ENCODE data around the gene RPL35. TPM values are rescaled to one million over a fixed set of nuclear protein-coding genes. Genes with fewer than 3 reads are reported as not detected.

Gene RPL35
- total and polyA plus RNA-seq, 2 donors (not counting 1 experiment from before 2014, with no cell fraction given) = 1,593 to 1,957 TPM

GRCh38 chr9:124860582-124861341, 995 bp downstream of the RPL35 start:
- Histone ChIP-seq H3K4me1 (ENCODE audit: control insufficient read depth, extremely low read depth, insufficient read depth, low read length) (peaks cover 3% of the 10 kb centered on the region), H3K9ac (ENCODE audit: insufficient read depth, low read length) (peak overlapping the region; percentile 98), H3K27me3 (ENCODE audit: control insufficient read depth, insufficient read depth, low read length) (no peaks in the 10 kb centered on the region), H2AFZ (ENCODE audit: low read length) (no peak overlapping the region), H3K4me3 (replicated peaks in 1 of 4; ENCODE audit: control extremely low read depth in 1 of 4, insufficient read depth in 1 of 4, low read depth in 3 of 4, low read length in 4 of 4) (peak overlapping the region; percentile 87 to 99 (median 96)), H3K4me2 (ENCODE audit: extremely low read depth, insufficient read depth, low read length) (peak overlapping the region; percentile 88), H4K20me1 (ENCODE audit: control insufficient read depth, extremely low read depth, insufficient read depth, low read length) (peaks cover 4% of the 10 kb centered on the region), H3K79me2 (ENCODE audit: control insufficient read depth, insufficient read depth, low read length) (peaks cover 36% of the 10 kb centered on the region), H3K36me3 (ENCODE audit: control insufficient read depth, insufficient read depth, low read length) (peaks cover 36% of the 10 kb centered on the region), H3K27ac (ENCODE audit: insufficient read depth, low read length) (peak overlapping the region; percentile 93), H3K9me3 (ENCODE audit: control insufficient read depth, insufficient read depth, low read depth, low read length) (no peaks in the 10 kb centered on the region)
- no peak for DNase-seq (ENCODE audit: low read depth in 2 of 2)
- TF ChIP-seq EZH2 (IDR thresholded peaks at IDR 0.05; ENCODE audit: low read length, missing control alignments) = no peak
- TF ChIP-seq CTCF (conservative IDR thresholded peaks at IDR 0.05 in 1 of 2, IDR thresholded peaks at IDR 0.05 in 1 of 2; ENCODE audit: low read depth in 1 of 2, low read length in 2 of 2) = no peak

- no peak for DNase-seq (ENCODE audit: low read depth in 2 of 2)
- H4K20me1 ChIP-seq (ENCODE audit: control insufficient read depth, extremely low read depth, insufficient read depth, low read length) = peaks cover 4% of the 10 kb centered on the region
- peak overlapping the region; percentile 93 for H3K27ac ChIP-seq (ENCODE audit: insufficient read depth, low read length)
- peaks cover 36% of the 10 kb centered on the region for H3K79me2 ChIP-seq (ENCODE audit: control insufficient read depth, insufficient read depth, low read length)
- no peaks in the 10 kb centered on the region for H3K9me3 ChIP-seq (ENCODE audit: control insufficient read depth, insufficient read depth, low read depth, low read length)
- peak overlapping the region; percentile 88 for H3K4me2 ChIP-seq (ENCODE audit: extremely low read depth, insufficient read depth, low read length)
- H2AFZ ChIP-seq (ENCODE audit: low read length) = no peak overlapping the region
- peak overlapping the region; percentile 98 for H3K9ac ChIP-seq (ENCODE audit: insufficient read depth, low read length)
- peaks cover 36% of the 10 kb centered on the region for H3K36me3 ChIP-seq (ENCODE audit: control insufficient read depth, insufficient read depth, low read length)
- H3K4me1 ChIP-seq (ENCODE audit: control insufficient read depth, extremely low read depth, insufficient read depth, low read length) = peaks cover 3% of the 10 kb centered on the region
- no peak for TF ChIP-seq CTCF (conservative IDR thresholded peaks at IDR 0.05 in 1 of 2, IDR thresholded peaks at IDR 0.05 in 1 of 2; ENCODE audit: low read depth in 1 of 2, low read length in 2 of 2)
- no peak for TF ChIP-seq EZH2 (IDR thresholded peaks at IDR 0.05; ENCODE audit: low read length, missing control alignments)
- peak overlapping the region; percentile 87 to 99 (median 96) for H3K4me3 ChIP-seq (replicated peaks in 1 of 4; ENCODE audit: control extremely low read depth in 1 of 4, insufficient read depth in 1 of 4, low read depth in 3 of 4, low read length in 4 of 4)
- no peaks in the 10 kb centered on the region for H3K27me3 ChIP-seq (ENCODE audit: control insufficient read depth, insufficient read depth, low read length)
These were observed 1.8 kb downstream of the RPL35 start for GRCh38 chr9:124859803-124860581.

GRCh38 chr9:124858330-124859046, 3.3 kb downstream of the RPL35 start:
- Histone ChIP-seq H3K9me3 (ENCODE audit: control insufficient read depth, insufficient read depth, low read depth, low read length) (no peaks in the 10 kb centered on the region), H3K27me3 (ENCODE audit: control insufficient read depth, insufficient read depth, low read length) (no peaks in the 10 kb centered on the region), H3K79me2 (ENCODE audit: control insufficient read depth, insufficient read depth, low read length) (peaks cover 36% of the 10 kb centered on the region), H4K20me1 (ENCODE audit: control insufficient read depth, extremely low read depth, insufficient read depth, low read length) (peaks cover 4% of the 10 kb centered on the region), H3K4me3 (replicated peaks in 1 of 4; ENCODE audit: control extremely low read depth in 1 of 4, insufficient read depth in 1 of 4, low read depth in 3 of 4, low read length in 4 of 4) (no peak overlapping the region), H3K36me3 (ENCODE audit: control insufficient read depth, insufficient read depth, low read length) (peaks cover 36% of the 10 kb centered on the region), H3K27ac (ENCODE audit: insufficient read depth, low read length) (no peak overlapping the region), H3K9ac (ENCODE audit: insufficient read depth, low read length) (no peak overlapping the region), H3K4me1 (ENCODE audit: control insufficient read depth, extremely low read depth, insufficient read depth, low read length) (peaks cover 3% of the 10 kb centered on the region), H2AFZ (ENCODE audit: low read length) (no peak overlapping the region), H3K4me2 (ENCODE audit: extremely low read depth, insufficient read depth, low read length) (no peak overlapping the region)
- TF ChIP-seq EZH2 (IDR thresholded peaks at IDR 0.05; ENCODE audit: low read length, missing control alignments) (no peak), CTCF (conservative IDR thresholded peaks at IDR 0.05 in 1 of 2, IDR thresholded peaks at IDR 0.05 in 1 of 2; ENCODE audit: low read depth in 1 of 2, low read length in 2 of 2) (no peak)
- DNase-seq (ENCODE audit: low read depth in 2 of 2) = no peak
